ENCODE results near the gene GFI1. TPM values are rescaled to one million over a fixed set of nuclear protein-coding genes. Genes with fewer than 3 reads are reported as not detected.

Gene GFI1
- total and polyA plus RNA-seq, 2 of the 13 experiments (the other 11 are each of a cell fraction or from before 2014, with no cell fraction given) = 10.3 to 10.5 TPM

GRCh38 chr1:92485381-92486250, 1.1 kb downstream of the GFI1 start (continued):
- TF ChIP-seq ZNF407 (CRISPR knock-in tag; IDR thresholded peaks at IDR 0.05; ENCODE audit: not compliant biosample characterization) (peak; percentile 73), ZNF691 (CRISPR knock-in tag; IDR thresholded peaks at IDR 0.05; ENCODE audit: borderline replicate concordance, low read depth) (peak; percentile 86), IRF1 (CRISPR knock-in tag; IDR thresholded peaks at IDR 0.05; ENCODE audit: low read depth) (0 out of 2 replicates have a peak, but pooled peaks have one; percentile 59), FOXO1 (CRISPR knock-in tag; IDR thresholded peaks at IDR 0.05) (peak; percentile 7; the same call in 1 of the 2 replicates), ZNF546 (CRISPR knock-in tag; conservative IDR thresholded peaks at IDR 0.05) (no peak), GATA4 (IDR thresholded peaks at IDR 0.05; ENCODE audit: borderline replicate concordance, low read depth) (0 out of 2 replicates have a peak, but pooled peaks have one; percentile 19), PRMT3 (CRISPR knock-in tag; IDR thresholded peaks at IDR 0.05; ENCODE audit: borderline replicate concordance, low read depth) (peak; percentile 69; the same call in 1 of the 2 replicates), MYC (CRISPR knock-in tag; IDR thresholded peaks at IDR 0.05; ENCODE audit: borderline replicate concordance) (peak; percentile 44; the same call in 1 of the 2 replicates), ZNF577 (CRISPR knock-in tag; IDR thresholded peaks at IDR 0.05; ENCODE audit: borderline replicate concordance, low read depth) (no peak), MXD1 (CRISPR knock-in tag; IDR thresholded peaks at IDR 0.05) (peak; percentile 42), LBX2 (CRISPR knock-in tag; IDR thresholded peaks at IDR 0.05; ENCODE audit: borderline replicate concordance) (0 out of 2 replicates have a peak, but pooled peaks have one; percentile 38), CREB1 (IDR thresholded peaks at IDR 0.05) (no peak), CREB1 (CRISPR knock-in tag; IDR thresholded peaks at IDR 0.05) (no peak), PHF8 (CRISPR knock-in tag; IDR thresholded peaks at IDR 0.05) (peak; percentile 71), PCBP2 (optimal IDR thresholded peaks at IDR 0.05; ENCODE audit: low read depth, low read length, poor library complexity, severe bottlenecking) (no peak), TEAD3 (CRISPR knock-in tag; optimal IDR thresholded peaks at IDR 0.05; ENCODE audit: borderline replicate concordance) (no peak), ZBTB3 (CRISPR knock-in tag; IDR thresholded peaks at IDR 0.05; ENCODE audit: borderline replicate concordance, low read depth) (no peak)

Data from HepG2 (cell line).